Mucosa of stomach (tissue), 1 donor: ENCODE results near the gene ADD1.
"Not testable (repeated sequence)": the region's sequence is repeated elsewhere in the genome, so short reads cannot be mapped to it uniquely, and the experiment has no call there.

Experiments
- H3K27me3 ChIP-seq: one replicate; pipeline ENCODE4 v1.7.0; 2013; ENCODE audit warnings: mild to moderate bottlenecking, low read length; ENCODE audit not compliant: control insufficient read depth, insufficient read depth
- H3K36me3 ChIP-seq: one replicate; pipeline ENCODE4 v1.7.0; 2013; ENCODE audit warnings: low read length; ENCODE audit not compliant: control insufficient read depth, insufficient read depth
- H3K4me1 ChIP-seq: one replicate; pipeline ENCODE4 v1.7.0; 2013; ENCODE audit warnings: mild to moderate bottlenecking, low read length; ENCODE audit not compliant: control insufficient read depth, insufficient read depth
- H3K4me3 ChIP-seq: one replicate; pipeline ENCODE4 v1.7.0; 2013; ENCODE audit warnings: low read length
- H3K9ac ChIP-seq: one replicate; pipeline ENCODE4 v1.7.0; 2013; ENCODE audit warnings: mild to moderate bottlenecking, low read length, moderate library complexity
- H3K9me3 ChIP-seq: one replicate; pipeline ENCODE4 v1.7.0; 2013; ENCODE audit warnings: mild to moderate bottlenecking, low read length, moderate library complexity; ENCODE audit not compliant: control insufficient read depth
- donor health status: Pancreatic carcinoma.

The ADD1 gene

DNA sequence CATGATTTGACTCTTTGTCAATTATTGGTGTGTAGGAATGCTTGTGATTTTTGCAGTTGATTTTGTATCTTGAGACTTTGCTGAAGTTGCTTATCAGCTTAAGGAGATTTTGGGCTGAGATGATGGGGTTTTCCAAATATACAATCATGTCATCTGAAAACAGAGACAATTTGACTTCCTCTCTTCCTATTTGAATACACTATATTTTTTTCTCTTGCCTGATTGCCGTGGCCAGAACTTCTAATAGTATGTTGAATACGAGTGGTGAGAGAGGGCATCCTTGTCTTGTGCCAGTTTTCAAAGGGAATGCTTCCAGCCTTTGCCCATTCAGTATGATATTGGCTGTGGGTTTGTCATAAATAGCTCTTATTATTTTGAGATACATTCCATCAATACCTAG lies 74.7 kb downstream of the ADD1 start:
- H3K36me3 ChIP-seq, H3K4me3 ChIP-seq, H3K4me1 ChIP-seq, H3K9ac ChIP-seq, H3K27me3 ChIP-seq, H3K9me3 ChIP-seq: not testable (repeated sequence)

DNA sequence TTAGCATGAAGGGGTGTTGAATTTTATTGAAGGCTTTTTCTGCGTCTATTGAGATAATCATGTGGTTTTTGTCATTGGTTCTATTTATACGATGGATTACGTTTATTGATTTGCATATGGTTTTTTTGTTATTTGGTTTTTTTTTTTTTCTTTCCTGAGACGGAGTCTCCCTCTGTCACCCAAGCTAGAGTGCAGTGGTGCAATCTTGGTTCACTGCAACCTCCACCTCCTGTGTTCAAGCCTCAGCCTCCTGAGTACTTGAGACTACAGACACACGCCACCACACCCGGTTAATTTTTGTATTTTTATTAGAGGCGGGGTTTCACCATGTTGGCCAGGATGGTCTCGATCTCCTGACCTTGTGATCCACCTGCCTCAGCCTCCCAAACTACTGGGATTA lies 75.1 kb downstream of the ADD1 start:
- H3K9me3 ChIP-seq, H3K4me3 ChIP-seq, H3K9ac ChIP-seq, H3K36me3 ChIP-seq, H3K27me3 ChIP-seq: not testable (repeated sequence)
- H3K4me1 ChIP-seq = peaks cover 11% of the 10 kb centered on the region

GRCh38 chr4:2922453-2923101 lies 78.9 kb downstream of the ADD1 start:
- H3K4me3 ChIP-seq, H3K9me3 ChIP-seq, H3K27me3 ChIP-seq, H3K9ac ChIP-seq: not testable (repeated sequence)
- H3K36me3 ChIP-seq = peaks cover 10% of the 10 kb centered on the region
- H3K4me1 ChIP-seq = peaks cover 11% of the 10 kb centered on the region

DNA sequence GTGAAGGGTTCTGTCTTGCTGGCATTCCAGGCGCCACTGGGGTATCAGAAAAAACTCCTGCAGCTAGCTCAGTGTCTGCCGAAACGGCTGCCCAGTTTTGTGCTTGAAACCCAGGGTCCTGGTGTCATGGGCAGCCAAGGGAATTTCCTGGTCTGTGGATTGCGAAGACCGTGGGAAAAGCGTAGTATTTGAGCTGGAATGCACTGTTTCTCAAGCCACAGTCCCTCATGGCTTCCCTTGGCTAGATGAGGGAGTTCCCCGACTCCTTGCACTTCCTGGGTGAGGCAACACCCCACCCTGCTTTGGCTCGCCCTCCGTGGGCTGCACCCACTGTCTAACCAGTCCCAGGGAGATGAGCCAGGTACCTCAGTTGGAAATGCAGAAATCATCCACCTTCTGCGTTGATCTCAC lies 79.5 kb downstream of the ADD1 start:
- Histone ChIP-seq H3K9ac (no peak overlapping the region), H3K36me3 (peaks cover 10% of the 10 kb centered on the region), H3K4me3 (no peak overlapping the region), H3K4me1 (peaks cover 11% of the 10 kb centered on the region), H3K27me3 (no peaks in the 10 kb centered on the region), H3K9me3 (no peaks in the 10 kb centered on the region)

DNA sequence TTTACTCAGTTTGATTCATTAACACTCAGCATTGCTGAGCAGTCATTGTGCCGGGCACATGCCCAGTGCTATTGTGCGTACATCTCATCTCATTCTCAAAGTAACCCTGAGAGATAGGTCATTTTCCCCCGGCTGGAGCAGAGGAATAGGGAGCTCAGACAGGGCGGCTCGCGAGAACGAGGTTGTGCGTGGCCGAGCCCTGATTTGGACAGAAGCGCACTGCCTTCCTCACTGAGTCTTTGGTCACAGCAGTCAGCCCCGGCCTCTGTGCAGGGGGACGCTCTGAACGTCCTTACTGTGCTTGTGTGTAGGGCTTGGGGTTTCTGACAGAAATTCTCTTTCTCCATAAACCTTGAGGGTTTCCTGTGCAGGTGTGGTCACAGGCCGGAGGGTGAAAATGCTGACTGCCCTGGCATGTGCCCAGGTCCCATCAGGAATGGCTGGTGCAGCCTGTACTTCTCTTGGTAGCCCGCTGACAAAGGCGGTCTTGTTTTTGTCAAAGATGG lies 80.1 kb downstream of the ADD1 start:
- no peak overlapping the region for H3K9ac ChIP-seq
- H3K4me1 ChIP-seq = peaks cover 11% of the 10 kb centered on the region
- H3K9me3 ChIP-seq = no peaks in the 10 kb centered on the region
- H3K4me3 ChIP-seq = no peak overlapping the region
- H3K36me3 ChIP-seq = peaks cover 10% of the 10 kb centered on the region
- H3K27me3 ChIP-seq = no peaks in the 10 kb centered on the region

DNA sequence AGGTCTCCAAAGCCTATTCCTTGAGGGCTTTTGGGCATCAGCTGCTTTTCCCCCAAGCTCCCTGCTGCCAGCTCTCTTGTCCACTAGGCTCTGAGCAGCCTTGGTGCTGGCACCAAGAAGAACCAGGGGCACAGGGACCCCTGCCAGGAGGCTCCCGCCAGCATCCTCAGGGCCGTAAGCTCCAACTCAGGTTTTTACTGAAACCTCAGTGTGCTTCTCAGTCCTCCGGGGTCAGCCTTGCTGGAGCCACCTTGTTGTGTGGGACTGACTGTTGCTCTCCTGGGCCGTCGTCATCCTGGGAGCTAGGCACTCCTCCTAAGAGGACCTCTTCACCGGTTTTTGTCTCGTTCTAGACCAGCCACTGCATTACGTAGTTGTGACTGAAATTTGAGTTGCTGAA lies 80.6 kb downstream of the ADD1 start:
- peaks cover 15% of the 10 kb centered on the region for H3K36me3 ChIP-seq
- H3K9me3 ChIP-seq = no peaks in the 10 kb centered on the region
- H3K4me3 ChIP-seq = no peak overlapping the region
- no peaks in the 10 kb centered on the region for H3K27me3 ChIP-seq
- H3K4me1 ChIP-seq = peaks cover 11% of the 10 kb centered on the region
- no peak overlapping the region for H3K9ac ChIP-seq

GRCh38 chr4:2924765-2925301 lies 81.2 kb downstream of the ADD1 start:
- Histone ChIP-seq H3K9me3 (no peaks in the 10 kb centered on the region), H3K4me1 (peaks cover 17% of the 10 kb centered on the region), H3K27me3 (no peaks in the 10 kb centered on the region), H3K36me3 (peaks cover 21% of the 10 kb centered on the region), H3K9ac (no peak overlapping the region), H3K4me3 (no peak overlapping the region)

DNA sequence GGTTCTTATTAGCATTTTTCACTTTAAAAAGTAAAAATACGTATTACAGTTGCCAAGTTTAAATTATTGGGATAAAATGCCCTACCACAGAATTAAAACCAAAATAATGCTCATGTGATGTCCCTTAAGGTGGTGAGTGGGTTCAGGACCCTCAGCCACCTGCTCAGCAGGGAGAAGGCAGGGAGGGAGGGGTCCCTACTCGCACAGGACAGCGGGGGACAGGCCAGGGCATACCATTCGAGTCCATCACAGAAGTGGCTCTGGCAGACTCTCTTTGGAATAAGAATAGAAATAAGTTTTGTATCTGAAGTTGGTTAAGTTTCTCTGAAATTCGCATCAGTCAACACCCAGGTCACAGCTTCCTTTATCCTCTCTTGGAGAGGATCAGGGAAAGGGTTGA lies 81.9 kb downstream of the ADD1 start:
- H3K36me3 ChIP-seq = peaks cover 26% of the 10 kb centered on the region
- no peaks in the 10 kb centered on the region for H3K27me3 ChIP-seq
- H3K4me1 ChIP-seq = peaks cover 23% of the 10 kb centered on the region
- no peaks in the 10 kb centered on the region for H3K9me3 ChIP-seq
- H3K9ac ChIP-seq = no peak overlapping the region
- no peak overlapping the region for H3K4me3 ChIP-seq

DNA sequence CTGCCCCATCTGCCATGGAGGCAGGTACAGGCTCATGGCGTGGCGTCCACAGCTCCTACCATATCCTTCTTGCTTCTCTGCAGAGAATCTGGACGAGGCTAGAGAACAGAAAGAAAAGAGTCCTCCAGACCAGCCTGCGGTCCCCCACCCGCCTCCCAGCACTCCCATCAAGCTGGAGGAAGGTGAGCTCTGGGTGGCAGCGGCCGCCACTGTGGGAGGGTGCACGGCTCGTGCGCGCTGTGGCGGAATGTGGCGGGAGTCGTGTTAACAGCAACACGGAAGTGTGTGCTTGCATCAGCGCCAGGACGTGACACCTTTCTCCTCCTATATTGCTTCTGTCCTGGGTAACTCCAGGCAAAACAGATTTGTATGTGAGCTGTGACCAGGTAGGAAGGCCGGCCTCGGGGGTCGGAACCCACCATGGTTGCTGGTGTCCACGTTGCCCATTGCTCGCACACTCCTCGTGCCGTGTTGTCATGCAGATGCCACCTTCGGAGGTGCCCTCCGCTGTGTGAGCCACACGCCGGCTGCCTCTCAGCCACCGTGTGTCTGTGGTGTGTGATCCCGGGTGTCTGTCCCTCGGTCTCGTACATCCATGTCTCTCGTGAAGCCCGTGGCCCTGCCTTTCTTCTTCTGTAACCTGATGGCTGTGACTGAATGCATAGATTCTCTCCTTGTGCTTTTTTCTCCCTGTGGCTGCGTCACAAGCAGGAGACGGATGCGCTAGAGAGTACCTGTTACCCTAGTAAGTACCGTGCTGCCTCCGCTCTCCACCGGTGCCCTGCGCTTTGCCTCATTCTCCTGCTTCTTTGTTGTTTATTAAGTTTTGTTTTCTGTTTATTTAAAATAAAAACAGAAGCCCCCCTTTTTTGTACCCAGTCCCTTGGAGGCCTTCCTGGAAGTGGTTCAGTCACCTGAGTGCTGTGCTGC lies 82.6 kb downstream of the ADD1 start:
- Histone ChIP-seq H3K27me3 (no peaks in the 10 kb centered on the region), H3K4me3 (no peak overlapping the region), H3K36me3 (peaks cover 26% of the 10 kb centered on the region), H3K4me1 (peaks cover 30% of the 10 kb centered on the region), H3K9ac (no peak overlapping the region), H3K9me3 (no peaks in the 10 kb centered on the region)

DNA sequence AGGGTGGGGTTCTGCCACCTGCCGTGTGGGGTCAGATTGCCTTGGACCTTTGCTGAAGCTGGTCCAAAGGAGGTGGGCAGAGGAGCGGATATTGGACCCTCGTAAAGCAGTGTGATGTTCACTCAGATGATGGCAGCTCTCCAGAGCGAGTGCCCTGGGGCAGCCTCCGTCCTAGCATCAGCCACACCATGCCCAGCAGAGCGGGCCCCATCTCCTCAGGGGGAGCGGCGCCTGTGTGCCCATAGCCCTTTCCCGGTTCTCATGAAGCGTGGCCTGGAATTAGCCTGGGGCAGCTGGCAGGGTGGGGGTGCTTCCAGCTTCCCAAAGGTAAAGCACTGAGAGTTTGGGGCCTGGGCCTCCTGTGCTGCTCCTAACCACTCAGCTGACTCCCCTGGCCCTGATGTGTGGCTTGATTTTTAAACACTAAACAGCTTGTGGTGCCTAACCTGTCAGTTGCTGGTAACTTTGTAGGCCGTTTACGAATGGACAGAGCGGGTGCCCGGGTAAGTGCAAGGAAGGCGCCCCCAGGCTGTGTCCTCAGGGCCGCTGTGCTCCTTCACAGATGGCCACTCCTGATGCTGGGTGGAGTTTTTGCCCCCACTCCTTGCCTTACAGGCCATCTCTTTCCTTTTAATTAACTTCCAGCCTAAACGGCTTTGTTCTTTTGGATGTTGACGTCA lies 83.5 kb downstream of the ADD1 start:
- Histone ChIP-seq H3K9ac (no peak overlapping the region), H3K36me3 (peaks cover 26% of the 10 kb centered on the region), H3K4me1 (peaks cover 40% of the 10 kb centered on the region), H3K9me3 (no peaks in the 10 kb centered on the region), H3K27me3 (no peaks in the 10 kb centered on the region), H3K4me3 (no peak overlapping the region)

DNA sequence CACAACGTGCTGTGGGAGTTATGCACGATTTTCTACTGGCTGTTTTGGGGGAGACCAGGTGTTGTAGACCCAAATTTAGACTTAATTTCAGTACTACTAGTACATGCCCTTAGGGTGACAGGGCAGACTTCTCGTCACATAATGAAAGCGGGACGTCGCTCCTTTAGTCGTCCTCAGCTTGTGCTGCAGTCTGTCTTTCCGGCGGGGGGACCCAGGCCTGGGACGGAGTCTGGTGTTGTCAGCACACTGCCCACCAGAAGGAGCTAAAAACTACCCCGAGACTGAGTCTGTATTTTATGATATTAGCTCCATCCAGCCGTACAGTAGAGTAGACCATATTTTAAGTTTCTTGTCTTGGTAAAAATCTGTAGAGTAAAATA lies 84.0 kb downstream of the ADD1 start:
- no peak overlapping the region for H3K9ac ChIP-seq
- H3K9me3 ChIP-seq = no peaks in the 10 kb centered on the region
- no peaks in the 10 kb centered on the region for H3K27me3 ChIP-seq
- H3K4me1 ChIP-seq = peaks cover 43% of the 10 kb centered on the region
- peaks cover 26% of the 10 kb centered on the region for H3K36me3 ChIP-seq
- H3K4me3 ChIP-seq = no peak overlapping the region
